ENCODE results near the gene MEAK7.
A peak's percentile ranks its signal among the peaks of the same experiment; 100 is the strongest.
"Not testable (repeated sequence)": the region's sequence is repeated elsewhere in the genome, so short reads cannot be mapped to it uniquely, and the experiment has no call there.

The MEAK7 gene

DNA sequence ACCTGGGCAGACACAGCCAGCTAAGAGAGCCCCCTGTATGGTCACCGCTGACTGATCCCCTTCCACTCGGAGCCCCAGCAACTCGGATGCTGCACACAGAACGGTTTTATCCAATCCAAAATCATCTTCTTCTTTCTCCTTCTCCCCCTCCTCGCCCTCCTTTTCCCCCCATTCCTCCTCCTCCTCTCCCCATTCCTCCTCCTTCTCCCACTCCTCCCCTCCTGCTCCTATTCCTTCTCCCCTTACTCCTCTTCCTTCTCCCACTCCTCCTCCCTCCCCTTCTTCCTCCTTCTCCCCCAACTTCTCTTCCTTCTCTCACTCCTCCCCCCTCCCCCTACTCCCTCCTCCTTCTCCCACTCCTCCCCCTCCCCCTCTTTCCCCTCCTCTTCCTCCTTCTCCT is 30.4 kb upstream of the MEAK7 start:
- DNase-seq (ENCODE audit: low read depth in 2 of 2) = no peak

DNA sequence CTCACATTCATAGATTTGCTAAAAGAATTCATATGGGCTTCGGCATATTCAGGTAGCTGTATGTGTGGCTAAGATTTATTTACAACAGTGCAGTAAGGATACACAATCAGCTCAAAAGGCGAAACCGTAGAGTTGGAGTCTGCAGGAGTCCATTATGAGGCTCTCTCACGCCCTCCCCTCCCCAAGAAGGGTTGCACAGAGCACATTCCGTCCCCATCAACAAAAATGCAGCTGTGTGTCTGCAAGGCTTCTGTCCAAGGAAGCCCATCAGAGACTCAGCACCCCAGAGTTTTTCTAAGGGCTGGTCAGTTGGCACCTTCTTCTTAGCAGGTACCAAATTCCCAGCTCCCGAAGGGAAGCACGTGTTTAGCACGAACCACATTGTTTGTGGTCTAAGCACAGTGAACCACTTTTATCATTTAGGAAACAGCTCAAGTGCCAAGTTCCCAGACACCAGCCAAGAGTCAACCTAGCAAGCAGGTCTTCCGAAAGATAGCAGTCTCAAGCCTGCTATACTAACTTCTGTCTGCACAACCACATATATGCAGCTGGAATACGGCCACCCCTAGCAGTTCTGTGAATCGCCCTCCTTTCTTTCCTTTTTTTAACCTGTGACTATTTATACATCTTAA is 28.5 kb upstream of the MEAK7 start:
- DNase-seq (ENCODE audit: low read depth in 2 of 2) = no peak

DNA sequence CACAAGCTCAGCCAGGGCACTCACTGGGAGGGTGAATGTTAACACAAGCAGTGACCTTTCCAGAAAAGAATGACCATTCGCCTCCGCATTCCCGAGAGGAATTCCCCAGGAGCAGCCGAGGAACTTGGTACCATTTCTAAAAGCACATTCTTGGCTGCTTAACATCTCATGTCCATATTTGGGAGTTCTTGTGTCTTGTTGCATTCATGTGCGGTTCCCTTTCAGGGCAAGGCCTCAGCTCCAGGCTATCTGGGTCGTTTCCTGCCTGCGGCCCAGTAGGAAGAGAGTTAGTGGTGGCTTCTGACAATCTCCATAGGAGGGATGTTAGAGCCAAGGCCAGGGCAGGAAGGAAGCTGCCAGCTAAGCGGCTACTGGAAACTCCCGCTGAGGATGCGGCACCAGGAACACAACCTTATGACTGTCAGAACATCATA is 27.8 kb upstream of the MEAK7 start:
- no peak for DNase-seq (ENCODE audit: low read depth in 2 of 2)

- DNase-seq (ENCODE audit: low read depth in 2 of 2) = no peak
These were observed 27.2 kb upstream of the MEAK7 start for GRCh38 chr16:84531671-84532111.

GRCh38 chr16:84530590-84530989 is 26.1 kb upstream of the MEAK7 start:
- no peak for DNase-seq (ENCODE audit: low read depth in 2 of 2)

DNA sequence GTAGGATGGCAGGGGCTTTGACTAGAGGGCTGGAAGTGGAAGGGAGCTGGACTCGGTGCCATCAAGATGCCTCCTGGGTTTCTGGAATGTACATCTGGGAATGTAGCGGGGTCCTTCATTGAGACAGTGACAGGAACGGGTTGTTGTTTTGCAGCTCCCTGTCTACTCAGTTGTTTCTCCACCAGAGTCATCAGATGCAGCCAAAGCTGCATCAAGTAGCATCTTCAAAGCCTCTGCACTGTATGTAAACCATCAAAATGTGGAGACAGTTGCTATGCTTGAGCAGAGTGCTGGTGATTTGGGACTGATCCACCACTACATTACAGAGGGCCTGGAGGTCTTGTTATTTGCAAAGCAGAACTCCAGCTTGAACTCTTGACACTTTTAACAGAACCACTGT is 25.1 kb upstream of the MEAK7 start:
- no peak for DNase-seq (ENCODE audit: low read depth in 2 of 2)

GRCh38 chr16:84528322-84528721 is 23.9 kb upstream of the MEAK7 start:
- DNase-seq (ENCODE audit: low read depth in 2 of 2) = no peak

GRCh38 chr16:84527532-84528269 is 23.2 kb upstream of the MEAK7 start:
- no peak for DNase-seq (ENCODE audit: low read depth in 2 of 2)

GRCh38 chr16:84526794-84527531 is 22.5 kb upstream of the MEAK7 start:
- DNase-seq (ENCODE audit: low read depth in 2 of 2) = no peak

GRCh38 chr16:84524941-84525581 is 20.6 kb upstream of the MEAK7 start:
- DNase-seq (ENCODE audit: low read depth in 2 of 2) = not testable (repeated sequence)

DNA sequence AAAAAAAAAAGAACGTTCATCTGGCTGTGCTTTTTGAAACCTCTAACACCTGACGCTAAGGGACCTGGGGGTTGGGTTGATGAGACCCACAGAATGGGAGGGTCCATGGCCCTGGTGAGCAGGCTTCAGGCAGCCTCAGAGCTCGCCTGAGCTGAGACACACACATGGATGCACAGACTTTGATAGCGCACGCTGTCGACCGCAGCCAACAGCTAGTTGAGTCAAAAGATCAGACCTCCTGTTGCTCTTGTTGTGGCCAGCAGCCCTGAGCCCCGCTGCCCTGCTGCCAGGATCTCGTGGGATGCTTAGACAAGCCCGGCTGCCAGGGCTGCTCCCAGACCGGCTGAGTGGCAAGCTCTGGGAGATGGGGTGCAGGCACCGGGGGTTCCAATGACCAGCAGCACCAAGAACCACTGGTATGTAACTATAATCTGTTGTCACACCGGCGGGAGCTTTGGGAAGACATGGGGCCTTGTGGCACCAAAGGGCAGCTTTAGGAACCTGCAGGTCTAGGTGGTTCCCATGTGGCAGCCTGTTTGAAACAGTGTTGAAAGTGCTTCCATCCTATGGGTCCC is 20.0 kb upstream of the MEAK7 start:
- DNase-seq (ENCODE audit: low read depth in 2 of 2) = no peak

GRCh38 chr16:84521497-84521770 is 17.0 kb upstream of the MEAK7 start:
- no peak for DNase-seq (ENCODE audit: low read depth in 2 of 2)

GRCh38 chr16:84520725-84521496 is 16.5 kb upstream of the MEAK7 start:
- DNase-seq (ENCODE audit: low read depth in 2 of 2) = no peak

DNA sequence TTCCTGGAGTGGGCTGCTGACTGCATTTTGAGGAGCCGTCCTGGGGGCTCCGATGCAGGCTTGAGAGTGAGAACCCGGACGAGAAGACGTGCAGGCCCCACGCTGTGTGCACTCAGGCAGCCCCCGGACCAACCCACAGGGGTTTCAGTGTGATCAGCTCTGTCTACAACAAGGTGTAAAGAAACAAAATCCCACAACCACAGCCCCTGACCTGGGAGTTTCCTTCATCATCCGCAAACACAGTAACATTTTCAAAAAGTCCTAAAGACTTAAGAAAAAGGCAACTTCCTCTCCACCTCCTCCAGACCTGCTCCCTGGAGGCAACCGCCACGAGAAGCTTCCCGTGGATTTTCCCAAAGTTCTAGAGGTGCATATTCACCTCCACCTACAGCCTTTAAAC is 15.4 kb upstream of the MEAK7 start:
- DNase-seq (ENCODE audit: low read depth in 2 of 2) = peak in 1 of 2 donors; percentile 57

DNA sequence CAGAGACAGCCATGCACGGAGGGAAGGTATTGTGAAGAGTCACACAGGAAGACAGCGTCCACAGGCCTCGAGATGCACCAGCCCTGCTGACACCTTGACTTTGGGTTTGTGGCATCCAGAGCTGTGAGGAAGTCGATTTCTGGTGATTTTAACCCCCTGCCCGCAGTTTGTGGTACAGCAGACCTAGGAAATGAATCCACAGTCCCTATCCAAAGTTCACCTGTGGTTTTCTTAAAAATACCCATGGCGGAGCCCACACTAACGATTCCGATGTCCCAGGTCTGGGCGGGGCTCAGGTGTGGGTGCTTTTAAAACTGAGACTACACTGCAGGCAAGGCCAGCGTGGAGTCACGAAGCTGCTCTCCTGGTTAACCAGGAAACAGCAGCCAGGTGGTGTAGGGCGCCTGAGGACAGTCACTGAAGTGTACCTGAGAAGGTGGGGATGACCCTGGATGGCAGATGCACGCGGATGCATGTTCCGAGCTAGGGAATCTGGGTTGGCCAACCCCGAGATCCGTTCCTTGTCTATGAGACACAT is 14.4 kb upstream of the MEAK7 start:
- peak; percentile 52 to 69 for DNase-seq (ENCODE audit: low read depth in 2 of 2)

- DNase-seq (ENCODE audit: low read depth in 2 of 2) = not testable (repeated sequence)
These were observed 13.8 kb upstream of the MEAK7 start for GRCh38 chr16:84518220-84518619.

- DNase-seq (ENCODE audit: low read depth in 2 of 2) = no peak
These were observed 12.9 kb upstream of the MEAK7 start for GRCh38 chr16:84517366-84517765.

- DNase-seq (ENCODE audit: low read depth in 2 of 2) = peak; percentile 77 to 79
These were observed 10.7 kb upstream of the MEAK7 start for GRCh38 chr16:84514874-84515835.

GRCh38 chr16:84514295-84514873 is 9.9 kb upstream of the MEAK7 start:
- DNase-seq (ENCODE audit: low read depth in 2 of 2) = no peak

DNA sequence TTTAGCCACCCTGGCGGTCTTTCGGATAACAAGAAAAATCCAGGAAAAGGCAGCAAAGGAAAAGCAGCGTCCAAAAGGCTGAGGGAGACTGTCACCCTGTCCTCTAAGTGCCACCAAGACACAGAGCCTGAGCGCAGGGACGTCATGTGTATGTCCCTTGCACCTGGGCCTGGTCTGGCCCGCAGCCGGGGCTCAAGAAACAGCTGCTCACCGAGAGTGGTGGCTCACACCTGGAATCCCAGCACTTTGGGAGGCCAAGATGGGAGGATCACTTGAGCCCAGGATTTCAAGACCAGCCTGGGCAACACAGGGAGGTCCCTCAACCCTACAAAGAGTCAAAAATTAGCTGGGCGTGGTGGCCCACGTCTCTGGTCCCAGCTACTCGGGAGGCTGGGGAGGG is 9.2 kb upstream of the MEAK7 start:
- DNase-seq (ENCODE audit: low read depth in 2 of 2) = no peak

Measured in stimulated activated CD8-positive, alpha-beta memory T cell treated with anti-CD3 and anti-CD28 coated beads, Interleukin-15, amount 100 ng/mL, for 48 hours (primary cell).